Testis (tissue), 2 donors: ENCODE measurements around the gene PTPN6.

Experiments used
- POLR2A ChIP-seq: fragments of 450-650 bp; IDR thresholded peaks from one replicate; pipeline ENCODE4 v1.6.1; 2017; ENCODE audit warnings: antibody characterized with exemption, mild to moderate bottlenecking, moderate library complexity
- TF ChIP-seq, protein P1 (sequence below), 3 experiments: fragments of 450-650 bp in 2 of 3; fragments of 200-600 bp in 1 of 3; sonication (generic) in 1 of 3; IDR thresholded peaks; one replicate each; pipeline ENCODE4 v1.5.1; 2016 to 2019; ENCODE audit warnings: antibody characterized with exemption in 3 of 3, mild to moderate bottlenecking in 2 of 3, moderate library complexity in 1 of 3

DNA sequence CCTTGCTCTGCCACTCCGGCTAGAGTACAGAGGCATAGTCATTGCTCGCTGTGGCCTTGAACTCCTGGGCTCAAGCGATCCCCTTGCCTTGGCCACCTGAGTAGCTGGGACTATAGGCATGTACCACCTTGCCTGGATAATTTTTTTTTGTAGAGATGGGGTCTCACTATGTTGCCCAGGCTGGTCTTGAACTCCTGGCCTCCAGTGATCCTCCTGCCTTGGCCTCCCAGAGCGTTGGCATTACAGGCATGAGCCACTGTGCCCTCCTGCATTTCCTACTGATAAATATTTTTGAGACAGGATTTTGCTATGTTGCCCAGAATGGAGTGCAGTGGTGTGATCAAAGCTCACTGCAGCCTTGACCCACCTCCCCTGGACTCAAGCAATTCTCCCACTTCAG lies 28.9 kb downstream of the PTPN6 start:
- TF ChIP-seq, protein P1, sequence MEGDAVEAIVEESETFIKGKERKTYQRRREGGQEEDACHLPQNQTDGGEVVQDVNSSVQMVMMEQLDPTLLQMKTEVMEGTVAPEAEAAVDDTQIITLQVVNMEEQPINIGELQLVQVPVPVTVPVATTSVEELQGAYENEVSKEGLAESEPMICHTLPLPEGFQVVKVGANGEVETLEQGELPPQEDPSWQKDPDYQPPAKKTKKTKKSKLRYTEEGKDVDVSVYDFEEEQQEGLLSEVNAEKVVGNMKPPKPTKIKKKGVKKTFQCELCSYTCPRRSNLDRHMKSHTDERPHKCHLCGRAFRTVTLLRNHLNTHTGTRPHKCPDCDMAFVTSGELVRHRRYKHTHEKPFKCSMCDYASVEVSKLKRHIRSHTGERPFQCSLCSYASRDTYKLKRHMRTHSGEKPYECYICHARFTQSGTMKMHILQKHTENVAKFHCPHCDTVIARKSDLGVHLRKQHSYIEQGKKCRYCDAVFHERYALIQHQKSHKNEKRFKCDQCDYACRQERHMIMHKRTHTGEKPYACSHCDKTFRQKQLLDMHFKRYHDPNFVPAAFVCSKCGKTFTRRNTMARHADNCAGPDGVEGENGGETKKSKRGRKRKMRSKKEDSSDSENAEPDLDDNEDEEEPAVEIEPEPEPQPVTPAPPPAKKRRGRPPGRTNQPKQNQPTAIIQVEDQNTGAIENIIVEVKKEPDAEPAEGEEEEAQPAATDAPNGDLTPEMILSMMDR (IDR thresholded peaks at IDR 0.05): no peak
- TF ChIP-seq POLR2A: no peak
